HCT116 (cell line): ENCODE measurements around the gene NEK1. TPM values are rescaled to one million over a fixed set of nuclear protein-coding genes. Genes with fewer than 3 reads are reported as not detected.

Experiments used
- ATAC-seq: fragments of 200-7000 bp; cut with Tn5 transposase; 2 replicates; pipeline ENCODE4 v1.9.1; 2020; ENCODE audit warnings: mild to moderate bottlenecking, moderate library complexity
- BruUV-seq: library from RNA; stranded (reverse); fragments of 400-500 nt; replicated peaks from 2 replicates; lab custom pipeline; 2021; lab: Mats Ljungman, UMichigan
- CTCF ChIA-PET: fragments of 300-600 bp; sonication (Branson Sonifier 250); formaldehyde crosslinking; loops from one replicate; lab custom pipeline; 2021; ENCODE audit warnings: antibody characterized with exemption; lab: Charles Lee
- POLR2A ChIA-PET: fragments of 300-600, 350-600 bp; sonication (Branson Sonifier 250); formaldehyde crosslinking; loops from one replicate; lab custom pipeline; 2021; ENCODE audit warnings: antibody characterized with exemption; lab: Charles Lee
- RAD21 ChIA-PET, 2 experiments: fragments of 300-600 bp; sonication (Branson Sonifier 250); formaldehyde crosslinking; loops; one replicate each; lab custom pipeline; 2023; ENCODE audit warnings: low total read pairs in 2 of 2; ENCODE audit not compliant: uncharacterized antibody in 2 of 2, unreplicated experiment in 2 of 2, low non-redundant PET in 1 of 2; lab: Charles Lee
- DNase-seq: peaks from one replicate; pipeline ENCODE4 v3.0.0-alpha.2; 2010; ENCODE audit warnings: low read depth, low spot score
- H2AFZ ChIP-seq: fragments of 200-600 bp; shearing (Covaris generic), sonication (generic); 2 replicates; pipeline ENCODE4 v1.6.1; 2017; ENCODE audit warnings: low read depth, mixed run types, mixed read lengths, antibody characterized with exemption, low read length; ENCODE audit not compliant: poor library complexity, severe bottlenecking
- H3K27ac ChIP-seq: 2 replicates; pipeline ENCODE4 v1.5.1; 2012; ENCODE audit warnings: low read depth, low read length
- H3K27me3 ChIP-seq: fragments of 200-600 bp; sonication (generic); 2 replicates; pipeline ENCODE4 v1.6.1; 2016; ENCODE audit warnings: mixed run types, low read length, mixed read lengths; ENCODE audit not compliant: insufficient read depth
- H3K36me3 ChIP-seq, 2 experiments: fragments of 200-500 bp in 1 of 2; fragments of 200-600 bp in 1 of 2; sonication (Bioruptor generic) in 1 of 2; sonication (generic) in 1 of 2; 2 replicates each; pipeline versions ENCODE4 v1.5.1 to v1.6.1; 2014 to 2016; ENCODE audit warnings: low read length in 2 of 2, inconsistent platforms in 1 of 2, mixed read lengths in 1 of 2, mixed run types in 1 of 2; ENCODE audit not compliant: insufficient read depth in 2 of 2, control insufficient read depth in 1 of 2
- H3K4me1 ChIP-seq, 2 experiments: fragments of 200-600 bp in 1 of 2; sonication (generic) in 1 of 2; 2 replicates each; pipeline versions ENCODE4 v1.5.1 to v1.6.1; 2012 to 2017; ENCODE audit warnings: low read length in 2 of 2, inconsistent platforms in 1 of 2, mild to moderate bottlenecking in 1 of 2, mixed read lengths in 1 of 2, mixed run types in 1 of 2, moderate library complexity in 1 of 2; ENCODE audit not compliant: insufficient read depth in 2 of 2, control insufficient read depth in 1 of 2
- H3K4me2 ChIP-seq: fragments of 200-600 bp; sonication (generic); 2 replicates; pipeline ENCODE4 v1.6.1; 2017; ENCODE audit warnings: mixed run types, low read length, mixed read lengths
- H3K4me3 ChIP-seq, 2 experiments: fragments of 200-600 bp in 1 of 2; sonication (generic) in 1 of 2; replicated peaks in 1 of 2; 2 replicates each; pipeline ENCODE4 v1.5.1; 2011 to 2016; ENCODE audit warnings: low read length in 2 of 2, control low read depth in 1 of 2, low read depth in 1 of 2, mild to moderate bottlenecking in 1 of 2, mixed read lengths in 1 of 2, mixed run types in 1 of 2
- H3K79me2 ChIP-seq: fragments of 200-600 bp; sonication (generic); 2 replicates; pipeline ENCODE4 v1.6.1; 2017; ENCODE audit warnings: mild to moderate bottlenecking, mixed run types, low read length, moderate library complexity, mixed read lengths; ENCODE audit not compliant: insufficient read depth
- H3K9ac ChIP-seq: fragments of 200-600 bp; sonication (generic); 2 replicates; pipeline ENCODE4 v1.6.1; 2016; ENCODE audit warnings: low read length, mixed read lengths
- H3K9me2 ChIP-seq: fragments of 200-600 bp; sonication (generic), shearing (Covaris generic); 2 replicates; pipeline ENCODE4 v1.6.1; 2017; ENCODE audit warnings: mixed run types, mild to moderate bottlenecking, moderate library complexity; ENCODE audit not compliant: insufficient read depth
- H3K9me3 ChIP-seq, 2 experiments: fragments of 200-500 bp in 1 of 2; fragments of 200-600 bp in 1 of 2; sonication (Bioruptor generic) in 1 of 2; sonication (generic) in 1 of 2; 2 replicates each; pipeline ENCODE4 v1.6.1; 2014 to 2017; ENCODE audit warnings: low read length in 2 of 2, mixed read lengths in 2 of 2, inconsistent platforms in 1 of 2, low read depth in 1 of 2, mild to moderate bottlenecking in 1 of 2, mixed run types in 1 of 2, moderate library complexity in 1 of 2; ENCODE audit not compliant: control insufficient read depth in 1 of 2, insufficient read depth in 1 of 2
- H4K20me1 ChIP-seq: fragments of 200-600 bp; sonication (generic), shearing (Covaris generic); 2 replicates; pipeline ENCODE4 v1.6.1; 2017; ENCODE audit warnings: mixed run types, mild to moderate bottlenecking, moderate library complexity; ENCODE audit not compliant: insufficient read depth
- CBX3 ChIP-seq: IDR thresholded peaks from 2 replicates; pipeline ENCODE4 v1.6.1; 2012; ENCODE audit warnings: low read depth
- CEBPB ChIP-seq: IDR thresholded peaks from 2 replicates; pipeline ENCODE4 v1.6.1; 2012; ENCODE audit warnings: low read depth
- EGR1 ChIP-seq: IDR thresholded peaks from 2 replicates; pipeline ENCODE4 v1.6.1; 2012; ENCODE audit warnings: low read depth
- ELF1 ChIP-seq: IDR thresholded peaks from 2 replicates; pipeline ENCODE4 v1.6.1; 2012; ENCODE audit warnings: low read depth, borderline replicate concordance
- FOSL1 ChIP-seq: IDR thresholded peaks from 2 replicates; pipeline ENCODE4 v1.6.1; 2012; ENCODE audit warnings: low read depth
- JUND ChIP-seq: IDR thresholded peaks from 2 replicates; pipeline ENCODE4 v1.6.1; 2012
- POLR2AphosphoS5 ChIP-seq: IDR thresholded peaks from 2 replicates; pipeline ENCODE4 v1.6.1; 2011; ENCODE audit warnings: mild to moderate bottlenecking, low read depth, low read length, moderate library complexity
- SIN3A ChIP-seq: IDR thresholded peaks from 2 replicates; pipeline ENCODE4 v1.6.1; 2012; ENCODE audit warnings: low read depth
- SP1 ChIP-seq: IDR thresholded peaks from 2 replicates; pipeline ENCODE4 v1.6.1; 2012; ENCODE audit warnings: low read depth
- SRF ChIP-seq: IDR thresholded peaks from 2 replicates; pipeline ENCODE4 v1.6.1; 2012; ENCODE audit warnings: low read depth
- TCF7L2 ChIP-seq: IDR thresholded peaks from 2 replicates; pipeline ENCODE4 v1.7.0; 2011; ENCODE audit warnings: borderline replicate concordance, inconsistent platforms; ENCODE audit not compliant: insufficient read depth, insufficient read length; ENCODE audit errors: extremely low read depth
- YY1 ChIP-seq: IDR thresholded peaks from 2 replicates; pipeline ENCODE4 v1.6.1; 2011; ENCODE audit warnings: low read length, low read depth, moderate library complexity, mild to moderate bottlenecking; ENCODE audit not compliant: insufficient replicate concordance; ENCODE audit errors: extremely low read depth
- ZBTB33 ChIP-seq: IDR thresholded peaks from 2 replicates; pipeline ENCODE4 v1.6.1; 2011; ENCODE audit warnings: mild to moderate bottlenecking, low read length, moderate library complexity; ENCODE audit not compliant: insufficient replicate concordance; ENCODE audit errors: extremely low read depth
- ZFX ChIP-seq: fragments of 450-650 bp; IDR thresholded peaks from 2 replicates; pipeline ENCODE4 v1.6.1; 2017
- ZNF274 ChIP-seq: fragments of 200-500 bp; sonication (Bioruptor generic); IDR thresholded peaks from 2 replicates; pipeline ENCODE4 v1.6.1; 2014; ENCODE audit warnings: mild to moderate bottlenecking, low read depth, low read length, inconsistent platforms
- intact Hi-C: fragments of 100-400 bp; cut with micrococcal nuclease; formaldehyde crosslinking; loops from 2 replicates; pipeline ENCODE4 v1.10.0; 2022
- total RNA-seq: library from RNA; stranded (reverse); gene quantifications from one replicate; pipeline ENCODE4 v1.2.1, GENCODE V29; 2021; ENCODE audit not compliant: unreplicated experiment
- TF ChIP-seq, protein P1 (sequence below): IDR thresholded peaks from 2 replicates; pipeline ENCODE4 v1.6.1; 2012
- TF ChIP-seq, protein P2 (sequence below), 3 experiments: fragments of 200-600 bp in 1 of 3; sonication (generic) in 1 of 3; IDR thresholded peaks in 2 of 3; conservative IDR thresholded peaks in 1 of 3; 2 replicates each; pipeline ENCODE4 v1.5.1; 2012 to 2017; ENCODE audit warnings: low read depth in 2 of 3, low read length in 2 of 3, antibody characterized with exemption in 1 of 3, borderline replicate concordance in 1 of 3, control low read depth in 1 of 3, mild to moderate bottlenecking in 1 of 3, mixed read lengths in 1 of 3, mixed run types in 1 of 3, moderate library complexity in 1 of 3; ENCODE audit not compliant: insufficient read depth in 1 of 3

Gene NEK1
- total RNA-seq, 1 experiment from 2014 or later: 13.3 TPM

DNA sequence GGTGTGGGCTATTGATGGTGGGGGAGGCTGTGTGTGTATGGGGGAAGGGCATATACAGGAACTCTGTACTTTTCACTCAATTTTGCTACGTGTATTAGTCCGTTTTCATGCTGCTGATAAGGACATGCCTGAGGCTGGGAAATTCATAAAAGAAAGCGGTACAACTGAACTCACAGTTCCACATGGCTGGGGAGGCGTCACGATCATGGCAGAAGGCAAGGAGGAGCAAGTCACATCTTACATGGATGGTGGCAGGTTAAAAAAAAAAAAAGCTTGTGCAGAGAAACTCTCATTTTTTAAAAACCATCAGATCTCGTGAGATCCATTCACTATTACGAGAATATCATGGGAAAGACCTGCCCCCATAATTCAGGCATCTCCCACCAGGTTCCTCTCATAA, 152.3 kb downstream of the NEK1 start:
- H4K20me1 ChIP-seq: no peaks in the 10 kb centered on the region
- intact Hi-C loops: no loop called here
- no peak overlapping the region for H3K4me3 ChIP-seq
- no peaks in the 10 kb centered on the region for H3K79me2 ChIP-seq
- H3K27me3 ChIP-seq: no peaks in the 10 kb centered on the region
- no peaks in the 10 kb centered on the region for H3K9me3 ChIP-seq
- DNase-seq (no peak), ATAC-seq (no peak)
- no TSS peak for BruUV-seq
- H3K9ac ChIP-seq: no peak overlapping the region
- ChIA-PET POLR2A (no interaction called here), CTCF (no interaction called here), RAD21 (no interaction called here)
- H3K36me3 ChIP-seq: no peaks in the 10 kb centered on the region
- no peaks in the 10 kb centered on the region for H3K9me2 ChIP-seq
- no peak overlapping the region for H2AFZ ChIP-seq
- H3K4me2 ChIP-seq: no peak overlapping the region
- no peak overlapping the region for H3K27ac ChIP-seq
- H3K4me1 ChIP-seq: no peaks in the 10 kb centered on the region
- TF ChIP-seq ZBTB33: no peak
- TF ChIP-seq SIN3A: no peak
- no peak for TF ChIP-seq SP1
- TF ChIP-seq CEBPB: no peak
- no peak for TF ChIP-seq ZNF274
- TF ChIP-seq YY1: no peak
- TF ChIP-seq, protein P1, sequence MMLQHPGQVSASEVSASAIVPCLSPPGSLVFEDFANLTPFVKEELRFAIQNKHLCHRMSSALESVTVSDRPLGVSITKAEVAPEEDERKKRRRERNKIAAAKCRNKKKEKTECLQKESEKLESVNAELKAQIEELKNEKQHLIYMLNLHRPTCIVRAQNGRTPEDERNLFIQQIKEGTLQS: no peak
- TF ChIP-seq ELF1: no peak
- TF ChIP-seq CBX3: no peak
- no peak for TF ChIP-seq POLR2AphosphoS5
- no peak for TF ChIP-seq EGR1
- TF ChIP-seq, protein P2, sequence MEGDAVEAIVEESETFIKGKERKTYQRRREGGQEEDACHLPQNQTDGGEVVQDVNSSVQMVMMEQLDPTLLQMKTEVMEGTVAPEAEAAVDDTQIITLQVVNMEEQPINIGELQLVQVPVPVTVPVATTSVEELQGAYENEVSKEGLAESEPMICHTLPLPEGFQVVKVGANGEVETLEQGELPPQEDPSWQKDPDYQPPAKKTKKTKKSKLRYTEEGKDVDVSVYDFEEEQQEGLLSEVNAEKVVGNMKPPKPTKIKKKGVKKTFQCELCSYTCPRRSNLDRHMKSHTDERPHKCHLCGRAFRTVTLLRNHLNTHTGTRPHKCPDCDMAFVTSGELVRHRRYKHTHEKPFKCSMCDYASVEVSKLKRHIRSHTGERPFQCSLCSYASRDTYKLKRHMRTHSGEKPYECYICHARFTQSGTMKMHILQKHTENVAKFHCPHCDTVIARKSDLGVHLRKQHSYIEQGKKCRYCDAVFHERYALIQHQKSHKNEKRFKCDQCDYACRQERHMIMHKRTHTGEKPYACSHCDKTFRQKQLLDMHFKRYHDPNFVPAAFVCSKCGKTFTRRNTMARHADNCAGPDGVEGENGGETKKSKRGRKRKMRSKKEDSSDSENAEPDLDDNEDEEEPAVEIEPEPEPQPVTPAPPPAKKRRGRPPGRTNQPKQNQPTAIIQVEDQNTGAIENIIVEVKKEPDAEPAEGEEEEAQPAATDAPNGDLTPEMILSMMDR (IDR thresholded peaks at IDR 0.05 in 2 of 3, conservative IDR thresholded peaks at IDR 0.05 in 1 of 3; ENCODE audit: borderline replicate concordance in 1 of 3, insufficient read depth in 1 of 3, low read depth in 2 of 3, low read length in 2 of 3): no peak
- TF ChIP-seq FOSL1: no peak
- no peak for TF ChIP-seq TCF7L2
- no peak for TF ChIP-seq JUND
- TF ChIP-seq ZFX: no peak
- no peak for TF ChIP-seq SRF
